GDM1 (cell line): ENCODE data around the gene KRTAP4-6.
"Not testable (repeated sequence)": the region's sequence is repeated elsewhere in the genome, so short reads cannot be mapped to it uniquely, and the experiment has no call there.

Source experiments
- DNase-seq: peaks from one replicate; lab custom pipeline; 2025; lab: John Stamatoyannopoulos, UW

KRTAP4-6 gene

GRCh38 chr17:41140360-41141131, at the start of gene KRTAP4-6:
KRTAP4-6 (minus strand) TSS chr17:41140544; CDS start chr17:41140487, 57 bp downstream.
- DNase-seq, result no peak

- DNase-seq, result not testable (repeated sequence)
These were observed 49.5 kb upstream of the KRTAP4-6 start, which contains the start of gene KRTAP9-1 for GRCh38 chr17:41189837-41190318. KRTAP9-1 (plus strand) TSS chr17:41189887; CDS start chr17:41189887, 0 bp downstream.

GRCh38 chr17:41186872-41187271, 46.5 kb upstream of the KRTAP4-6 start:
- no peak for DNase-seq

- DNase-seq, result no peak
These were observed 44.7 kb upstream of the KRTAP4-6 start for GRCh38 chr17:41185001-41185400.

- no peak for DNase-seq
These were observed 44.2 kb upstream of the KRTAP4-6 start, which contains the start of gene KRTAP4-1 for GRCh38 chr17:41184480-41184961. KRTAP4-1 (minus strand) TSS chr17:41184911; CDS start chr17:41184854, 57 bp downstream.

GRCh38 chr17:41178843-41179616, 38.7 kb upstream of the KRTAP4-6 start:
- no peak for DNase-seq

- DNase-seq, result no peak
These were observed 38.0 kb upstream of the KRTAP4-6 start for GRCh38 chr17:41178341-41178740.

GRCh38 chr17:41177727-41178271, 37.5 kb upstream of the KRTAP4-6 start, which contains the start of gene KRTAP4-2:
KRTAP4-2 (minus strand) TSS chr17:41178221; CDS start chr17:41178164, 57 bp downstream.
- DNase-seq, result no peak

GRCh38 chr17:41176744-41177387, 36.5 kb upstream of the KRTAP4-6 start:
- DNase-seq, result no peak

GRCh38 chr17:41171886-41172285, 31.5 kb upstream of the KRTAP4-6 start:
- DNase-seq, result no peak

- DNase-seq, result no peak
These were observed 27.8 kb upstream of the KRTAP4-6 start, which contains the start of gene KRTAP4-3 for GRCh38 chr17:41168121-41168520. KRTAP4-3 (minus strand) TSS chr17:41168221; CDS start chr17:41168172, 49 bp downstream.

GRCh38 chr17:41167561-41167960, 27.2 kb upstream of the KRTAP4-6 start:
- no peak for DNase-seq

GRCh38 chr17:41163828-41164227, 23.5 kb upstream of the KRTAP4-6 start:
- no peak for DNase-seq

GRCh38 chr17:41160648-41161047, 20.3 kb upstream of the KRTAP4-6 start, which contains the start of gene KRTAP4-4:
KRTAP4-4 (minus strand) TSS chr17:41160748; CDS start chr17:41160691, 57 bp downstream.
- no peak for DNase-seq

- DNase-seq, result not testable (repeated sequence)
These were observed 19.8 kb upstream of the KRTAP4-6 start for GRCh38 chr17:41160190-41160589.

GRCh38 chr17:41153856-41154255, 13.5 kb upstream of the KRTAP4-6 start:
- no peak for DNase-seq

- no peak for DNase-seq
These were observed 11.2 kb upstream of the KRTAP4-6 start for GRCh38 chr17:41151525-41151924.

GRCh38 chr17:41150026-41150425, 9.7 kb upstream of the KRTAP4-6 start:
- DNase-seq, result no peak

GRCh38 chr17:41149652-41149985, 9.3 kb upstream of the KRTAP4-6 start, which contains the start of gene KRTAP4-5:
KRTAP4-5 (minus strand) TSS chr17:41149825; CDS start chr17:41149767, 58 bp downstream.
- DNase-seq, result no peak

- not testable (repeated sequence) for DNase-seq
These were observed 8.8 kb upstream of the KRTAP4-6 start for GRCh38 chr17:41148971-41149651.
